SK-N-SH (cell line): Measurements from ENCODE around the gene PAWR.

Experiments
- CTCF ChIP-seq: fragments of 200-600 bp; sonication (generic); IDR thresholded peaks from 2 replicates; pipeline ENCODE4 v1.6.1; 2017; ENCODE audit warnings: antibody characterized with exemption, mild to moderate bottlenecking, moderate library complexity
- ELF1 ChIP-seq: IDR thresholded peaks from 2 replicates; pipeline ENCODE4 v1.4.0; 2012
- EP300 ChIP-seq, 2 experiments: IDR thresholded peaks; 2 replicates each; pipeline versions ENCODE4 v1.4.0 to v1.6.1; 2012; ENCODE audit warnings: borderline replicate concordance in 1 of 2, low read depth in 1 of 2, low read length in 1 of 2
- EZH2phosphoT487 ChIP-seq: fragments of 200-600 bp; sonication (generic); IDR thresholded peaks from 2 replicates; pipeline ENCODE4 v1.6.1; 2017; ENCODE audit warnings: low read depth, mixed run types, mild to moderate bottlenecking, antibody characterized with exemption, moderate library complexity, borderline replicate concordance
- GABPA ChIP-seq: IDR thresholded peaks from 2 replicates; pipeline ENCODE4 v1.4.0; 2012; ENCODE audit warnings: low read depth, mild to moderate bottlenecking
- MXI1 ChIP-seq: IDR thresholded peaks from 2 replicates; pipeline ENCODE4 v1.6.1; 2012; ENCODE audit warnings: mild to moderate bottlenecking, low read depth, low read length, improper control_type of control experiment
- POLR2AphosphoS5 ChIP-seq: IDR thresholded peaks from 2 replicates; pipeline ENCODE4 v1.6.1; 2012; ENCODE audit warnings: low read depth, low read length
- RAD21 ChIP-seq: IDR thresholded peaks from 2 replicates; pipeline ENCODE4 v1.6.1; 2012; ENCODE audit warnings: mild to moderate bottlenecking, low read length
- RCOR1 ChIP-seq: fragments of 150-350 bp; IDR thresholded peaks from 2 replicates; pipeline ENCODE4 v1.6.1; 2017; ENCODE audit warnings: antibody characterized with exemption, low read length
- REST ChIP-seq: IDR thresholded peaks from 2 replicates; pipeline ENCODE4 v1.6.1; 2012; ENCODE audit warnings: mild to moderate bottlenecking, low read depth, low read length, moderate library complexity
- RFX5 ChIP-seq: IDR thresholded peaks from 2 replicates; pipeline ENCODE4 v1.6.1; 2012; ENCODE audit warnings: mild to moderate bottlenecking, improper control_type of control experiment, low read length
- SMC3 ChIP-seq: IDR thresholded peaks from 2 replicates; pipeline ENCODE4 v1.6.1; 2012; ENCODE audit warnings: low read depth, low read length, improper control_type of control experiment
- USF1 ChIP-seq: IDR thresholded peaks from 2 replicates; pipeline ENCODE4 v1.4.0; 2012; ENCODE audit warnings: low read depth, borderline replicate concordance

- TF ChIP-seq POLR2AphosphoS5 (no peak), CTCF (no peak), RCOR1 (no peak), EP300 (IDR thresholded peaks at IDR 0.05; ENCODE audit: borderline replicate concordance in 1 of 2, low read depth in 1 of 2, low read length in 1 of 2) (no peak), RFX5 (no peak), MXI1 (no peak), SMC3 (no peak), RAD21 (no peak), REST (no peak), EZH2phosphoT487 (no peak), ELF1 (no peak), GABPA (no peak), USF1 (no peak)
Observed at GRCh38 chr12:79655036-79655435, 35.7 kb downstream of the PAWR start.
